OCI-LY7 (cell line): ENCODE results near the gene ATP9A. TPM values are rescaled to one million over a fixed set of nuclear protein-coding genes. Genes with fewer than 3 reads are reported as not detected.

Source experiments
- BruUV-seq: library from RNA; stranded (reverse); fragments of 400-500 nt; replicated peaks from 2 replicates; lab custom pipeline; 2021; lab: Mats Ljungman, UMichigan
- CTCF ChIA-PET: fragments of 300-600 bp; sonication (Branson Sonifier 250); formaldehyde crosslinking; loops from one replicate; lab custom pipeline; 2022; ENCODE audit warnings: antibody characterized with exemption; ENCODE audit not compliant: unreplicated experiment; lab: Charles Lee
- POLR2A ChIA-PET: fragments of 300-600 bp; sonication (Branson Sonifier 250); formaldehyde crosslinking; loops from one replicate; lab custom pipeline; 2022; ENCODE audit warnings: antibody characterized with exemption; lab: Charles Lee
- DNase-seq: peaks from one replicate; pipeline ENCODE4 v3.0.0-alpha.2; 2015; ENCODE audit warnings: low spot score
- H2AFZ ChIP-seq: fragments of 200-600 bp; sonication (generic), shearing (Covaris generic); 2 replicates; pipeline ENCODE4 v1.6.1; 2014; ENCODE audit warnings: mild to moderate bottlenecking, antibody characterized with exemption, low read length, moderate library complexity
- H3K27ac ChIP-seq: fragments of 200-600 bp; sonication (generic); 2 replicates; pipeline ENCODE4 v1.5.1; 2014; ENCODE audit warnings: mixed run types, low read depth, mild to moderate bottlenecking, moderate library complexity, low read length, inconsistent platforms; ENCODE audit not compliant: poor library complexity, severe bottlenecking
- H3K36me3 ChIP-seq: fragments of 200-600 bp; sonication (generic); 2 replicates; pipeline ENCODE4 v1.6.1; 2014; ENCODE audit warnings: mild to moderate bottlenecking, antibody characterized with exemption, low read length, moderate library complexity, mixed read lengths; ENCODE audit not compliant: insufficient read depth
- H3K4me1 ChIP-seq: fragments of 200-600 bp; sonication (generic); 2 replicates; pipeline ENCODE4 v1.5.1; 2014; ENCODE audit warnings: mild to moderate bottlenecking, low read length; ENCODE audit not compliant: insufficient read depth, poor library complexity, severe bottlenecking
- H3K4me2 ChIP-seq: fragments of 200-600 bp; sonication (generic); 2 replicates; pipeline ENCODE4 v1.6.1; 2014; ENCODE audit warnings: mild to moderate bottlenecking, low read length
- H3K4me3 ChIP-seq: fragments of 200-600 bp; sonication (generic); 2 replicates; pipeline ENCODE4 v1.5.1; 2014; ENCODE audit warnings: mild to moderate bottlenecking, low read depth, low read length; ENCODE audit not compliant: poor library complexity, severe bottlenecking
- H3K79me2 ChIP-seq: fragments of 200-600 bp; sonication (generic); 2 replicates; pipeline ENCODE4 v1.6.1; 2016; ENCODE audit warnings: low read depth, mild to moderate bottlenecking, low read length, moderate library complexity, mixed read lengths; ENCODE audit not compliant: insufficient read depth
- H3K9me2 ChIP-seq: fragments of 200-600 bp; sonication (generic); 2 replicates; pipeline ENCODE4 v1.6.1; 2016; ENCODE audit warnings: mild to moderate bottlenecking, low read length, mixed read lengths; ENCODE audit not compliant: insufficient read depth
- H3K9me3 ChIP-seq: fragments of 200-600 bp; sonication (generic); 2 replicates; pipeline ENCODE4 v1.6.1; 2014; ENCODE audit warnings: mild to moderate bottlenecking, mixed run types, low read length, mixed read lengths
- H4K20me1 ChIP-seq: fragments of 200-600 bp; sonication (generic); 2 replicates; pipeline ENCODE4 v1.6.1; 2014; ENCODE audit warnings: mild to moderate bottlenecking, antibody characterized with exemption, low read length, moderate library complexity, mixed read lengths; ENCODE audit not compliant: insufficient read depth
- EZH2phosphoT487 ChIP-seq: fragments of 200-600 bp; sonication (generic); IDR thresholded peaks from 2 replicates; pipeline ENCODE4 v1.6.1; 2018; ENCODE audit warnings: low read depth, borderline replicate concordance, mild to moderate bottlenecking, mixed run types, antibody characterized with exemption, low read length, moderate library complexity, mixed read lengths
- intact Hi-C: fragments of 100-400 bp; cut with micrococcal nuclease; formaldehyde crosslinking; loops from one replicate; pipeline ENCODE4 v1.10.0; 2022; ENCODE audit not compliant: unreplicated experiment
- total RNA-seq, 2 experiments: library from RNA; depleted of rRNA in 1 of 2; stranded (reverse); fragments of >200 nt in 1 of 2; shearing (Covaris generic) in 1 of 2; gene quantifications; 2 replicates each; pipeline ENCODE4 v1.2.3, GENCODE V29; 2014 to 2022
- TF ChIP-seq, protein P1 (sequence below): fragments of 200-600 bp; sonication (generic); conservative IDR thresholded peaks from 2 replicates; pipeline ENCODE4 v1.5.1; 2014; ENCODE audit warnings: mild to moderate bottlenecking, antibody characterized with exemption, low read length, moderate library complexity, mixed read lengths

The ATP9A gene
- total RNA-seq, 2 experiments from 2014 or later: 0.67 to 0.85 TPM

GRCh38 chr20:51801122-51801822 lies 33.1 kb upstream of the ATP9A start:
- no TSS peak for BruUV-seq
- TF ChIP-seq, protein P1, sequence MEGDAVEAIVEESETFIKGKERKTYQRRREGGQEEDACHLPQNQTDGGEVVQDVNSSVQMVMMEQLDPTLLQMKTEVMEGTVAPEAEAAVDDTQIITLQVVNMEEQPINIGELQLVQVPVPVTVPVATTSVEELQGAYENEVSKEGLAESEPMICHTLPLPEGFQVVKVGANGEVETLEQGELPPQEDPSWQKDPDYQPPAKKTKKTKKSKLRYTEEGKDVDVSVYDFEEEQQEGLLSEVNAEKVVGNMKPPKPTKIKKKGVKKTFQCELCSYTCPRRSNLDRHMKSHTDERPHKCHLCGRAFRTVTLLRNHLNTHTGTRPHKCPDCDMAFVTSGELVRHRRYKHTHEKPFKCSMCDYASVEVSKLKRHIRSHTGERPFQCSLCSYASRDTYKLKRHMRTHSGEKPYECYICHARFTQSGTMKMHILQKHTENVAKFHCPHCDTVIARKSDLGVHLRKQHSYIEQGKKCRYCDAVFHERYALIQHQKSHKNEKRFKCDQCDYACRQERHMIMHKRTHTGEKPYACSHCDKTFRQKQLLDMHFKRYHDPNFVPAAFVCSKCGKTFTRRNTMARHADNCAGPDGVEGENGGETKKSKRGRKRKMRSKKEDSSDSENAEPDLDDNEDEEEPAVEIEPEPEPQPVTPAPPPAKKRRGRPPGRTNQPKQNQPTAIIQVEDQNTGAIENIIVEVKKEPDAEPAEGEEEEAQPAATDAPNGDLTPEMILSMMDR: no peak
- no peak for TF ChIP-seq EZH2phosphoT487
- Histone ChIP-seq H4K20me1 (no peaks in the 10 kb centered on the region), H3K36me3 (no peaks in the 10 kb centered on the region), H3K9me2 (no peaks in the 10 kb centered on the region), H2AFZ (no peak overlapping the region), H3K4me3 (no peak overlapping the region), H3K27ac (no peak overlapping the region), H3K4me1 (no peaks in the 10 kb centered on the region), H3K4me2 (no peak overlapping the region), H3K9me3 (no peaks in the 10 kb centered on the region), H3K79me2 (no peaks in the 10 kb centered on the region)
- ChIA-PET CTCF (no interaction called here), POLR2A (no interaction called here)
- no peak for DNase-seq
- intact Hi-C loops: loop anchor here (2.0 kb wide), 1 partner anchor 282 kb away; no protein-coding TSS in a partner anchor

- Histone ChIP-seq H2AFZ (no peak overlapping the region), H3K9me2 (no peaks in the 10 kb centered on the region), H3K79me2 (no peaks in the 10 kb centered on the region), H3K27ac (no peak overlapping the region), H4K20me1 (no peaks in the 10 kb centered on the region), H3K36me3 (no peaks in the 10 kb centered on the region), H3K4me3 (no peak overlapping the region), H3K4me1 (no peaks in the 10 kb centered on the region), H3K9me3 (no peaks in the 10 kb centered on the region), H3K4me2 (no peak overlapping the region)
- BruUV-seq: no TSS peak
- intact Hi-C loops: loop anchor here (2.0 kb wide), 1 partner anchor 282 kb away; no protein-coding TSS in a partner anchor
- no peak for DNase-seq
- ChIA-PET POLR2A (no interaction called here), CTCF (no interaction called here)
- TF ChIP-seq, protein P1: no peak
- no peak for TF ChIP-seq EZH2phosphoT487
Measured at GRCh38 chr20:51800872-51801121, 32.6 kb upstream of the ATP9A start.

DNA sequence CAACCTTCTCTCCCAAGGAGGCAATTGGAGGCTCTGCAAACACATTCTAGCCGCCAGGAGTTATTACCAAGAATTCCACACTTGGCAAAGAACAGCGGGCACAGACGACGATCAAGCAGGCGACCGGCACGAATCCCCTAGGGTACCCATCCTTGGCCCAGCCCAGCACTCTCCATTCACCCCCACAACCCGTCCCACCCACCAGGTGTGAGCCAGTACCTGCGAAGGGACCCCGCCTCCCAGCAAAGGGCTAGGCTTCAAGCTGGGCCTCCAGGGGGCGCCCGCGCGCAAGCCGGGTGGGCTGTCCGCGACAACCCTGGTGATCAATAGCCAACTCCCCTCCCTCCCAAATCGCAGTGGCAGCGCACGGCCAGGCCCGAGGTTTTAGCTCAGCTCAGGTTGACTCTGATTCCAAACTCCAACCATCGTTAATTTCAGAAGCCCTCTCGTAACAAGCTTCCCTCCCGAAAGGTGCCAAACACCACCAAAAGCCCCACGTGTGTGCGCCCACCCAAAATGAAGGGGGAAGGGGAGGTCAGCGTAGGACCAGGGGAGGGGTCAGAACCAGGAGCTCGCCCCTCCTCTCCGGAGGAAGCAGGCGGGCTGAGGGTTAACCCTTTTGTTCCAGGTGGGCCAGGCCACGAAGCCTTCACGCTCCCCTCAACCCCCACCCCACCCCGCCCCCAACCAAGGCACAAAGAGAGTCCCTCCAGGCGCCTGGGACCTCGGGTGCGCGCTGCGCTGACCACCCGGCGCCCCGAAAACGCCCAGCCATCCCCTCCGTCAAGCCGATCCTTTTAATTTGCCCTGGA lies 32.1 kb upstream of the ATP9A start:
- Histone ChIP-seq H4K20me1 (no peaks in the 10 kb centered on the region), H3K79me2 (no peaks in the 10 kb centered on the region), H3K9me2 (no peaks in the 10 kb centered on the region), H3K36me3 (no peaks in the 10 kb centered on the region), H3K4me2 (no peak overlapping the region), H3K4me3 (no peak overlapping the region), H2AFZ (no peak overlapping the region), H3K4me1 (no peaks in the 10 kb centered on the region), H3K9me3 (no peaks in the 10 kb centered on the region), H3K27ac (no peak overlapping the region)
- CTCF ChIA-PET: no interaction called here
- DNase-seq: peak; percentile 45
- intact Hi-C loops: loop anchor here (2.0 kb wide), 1 partner anchor 283 kb away; no protein-coding TSS in a partner anchor
- no TSS peak for BruUV-seq
- no peak for TF ChIP-seq EZH2phosphoT487
- TF ChIP-seq, protein P1: peak; percentile 94
- POLR2A ChIA-PET: no interaction called here
